HepG2 (cell line): ENCODE data around the gene ZDHHC16.

ENCODE experiments used
- ATF1 ChIP-seq: IDR thresholded peaks from 2 replicates; pipeline ENCODE4 v1.6.1; 2016; ENCODE audit warnings: mild to moderate bottlenecking, control low read depth
- DNMT1 ChIP-seq: sonication (generic); formaldehyde crosslinking; IDR thresholded peaks from 2 replicates; pipeline ENCODE4 v1.5.1; 2020; ENCODE audit warnings: mild to moderate bottlenecking, missing genetic modification reagents
- JUN ChIP-seq: sonication (generic); formaldehyde crosslinking; IDR thresholded peaks from 2 replicates; pipeline ENCODE4 v1.4.0; 2020; ENCODE audit warnings: mild to moderate bottlenecking, missing genetic modification reagents
- KLF11 ChIP-seq: IDR thresholded peaks from 2 replicates; pipeline ENCODE4 v1.6.1; 2016; ENCODE audit warnings: missing compliant biosample characterization
- MED13 ChIP-seq: sonication (generic); formaldehyde crosslinking; IDR thresholded peaks from 2 replicates; pipeline ENCODE4 v1.5.0; 2020; ENCODE audit warnings: missing genetic modification reagents
- NFIC ChIP-seq: IDR thresholded peaks from 2 replicates; pipeline ENCODE4 v1.6.1; 2012; ENCODE audit warnings: mild to moderate bottlenecking, low read length, inconsistent platforms
- POLR2A ChIP-seq, 2 experiments: IDR thresholded peaks; 2 replicates each; pipeline ENCODE4 v1.6.1; 2011; ENCODE audit warnings: low read depth in 2 of 2, low read length in 2 of 2, mild to moderate bottlenecking in 1 of 2, moderate library complexity in 1 of 2; ENCODE audit not compliant: insufficient read depth in 1 of 2
- RBM39 ChIP-seq: fragments of 200-400 bp; formaldehyde crosslinking; IDR thresholded peaks from one replicate; pipeline ENCODE4 v1.6.1; 2018; ENCODE audit warnings: antibody characterized with exemption, mild to moderate bottlenecking, low read depth, low read length; ENCODE audit not compliant: poor library complexity, severe bottlenecking
- ZMYM4 ChIP-seq: sonication (generic); formaldehyde crosslinking; IDR thresholded peaks from 2 replicates; pipeline ENCODE4 v1.8.1; 2023; ENCODE audit warnings: mild to moderate bottlenecking, missing genetic modification reagents
- ZNF768 ChIP-seq: sonication (generic); formaldehyde crosslinking; IDR thresholded peaks from 2 replicates; pipeline ENCODE4 v1.4.0; 2020; ENCODE audit warnings: missing genetic modification reagents
- TF ChIP-seq, protein P1 (sequence below): sonication (generic); formaldehyde crosslinking; IDR thresholded peaks from 2 replicates; pipeline ENCODE4 v1.4.0; 2020; ENCODE audit warnings: missing genetic modification reagents
- TF ChIP-seq, protein P2 (sequence below): sonication (generic); formaldehyde crosslinking; conservative IDR thresholded peaks from 2 replicates; pipeline ENCODE4 v1.4.0; 2020; ENCODE audit warnings: missing genetic modification reagents

DNA sequence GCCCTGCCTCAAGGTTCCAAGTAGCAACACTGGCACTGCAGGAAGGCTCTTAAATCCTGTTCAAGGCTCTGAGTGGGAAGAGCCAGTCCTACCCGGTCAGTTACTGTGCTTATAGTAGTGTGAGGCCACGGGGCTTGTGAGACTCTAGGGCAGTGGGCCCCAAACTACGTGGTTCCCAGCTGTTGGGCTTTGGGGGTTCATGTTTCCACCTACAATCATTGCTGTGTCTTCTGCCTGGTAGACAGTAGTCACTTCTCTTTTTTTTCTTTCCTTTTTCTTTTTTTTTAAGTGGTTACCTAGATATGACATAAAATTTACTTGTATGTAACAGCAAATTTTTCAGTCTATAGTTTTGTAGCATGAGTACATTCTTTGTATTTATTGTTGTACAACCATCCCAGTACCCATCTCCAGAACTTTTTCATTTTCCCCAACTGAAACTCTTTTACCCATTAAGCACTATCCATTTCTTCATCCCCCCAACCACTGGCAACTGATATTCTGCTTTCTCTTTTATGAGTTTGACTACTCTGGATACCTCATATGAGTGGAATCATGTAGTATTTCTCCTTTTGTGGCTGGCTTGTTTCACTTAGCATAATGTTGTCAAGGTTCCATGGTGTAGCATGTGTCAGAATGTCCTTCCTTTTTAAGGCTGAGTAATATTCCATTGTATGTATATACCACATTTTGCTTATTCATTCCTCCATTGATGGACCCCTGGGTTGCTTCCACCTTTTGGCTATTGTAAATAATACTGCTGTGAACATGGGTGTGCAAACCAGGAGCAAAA, 60.4 kb downstream of the ZDHHC16 start:
- TF ChIP-seq NFIC (no peak), ATF1 (CRISPR knock-in tag) (no peak), RBM39 (no peak), JUN (no peak), POLR2A (IDR thresholded peaks at IDR 0.05; ENCODE audit: insufficient read depth in 1 of 2, low read depth in 2 of 2, low read length in 2 of 2) (no peak), DNMT1 (CRISPR knock-in tag) (no peak), ZNF768 (CRISPR knock-in tag) (no peak), MED13 (CRISPR knock-in tag) (no peak), KLF11 (CRISPR knock-in tag) (no peak), ZMYM4 (CRISPR knock-in tag) (no peak)
- TF ChIP-seq, protein P1, sequence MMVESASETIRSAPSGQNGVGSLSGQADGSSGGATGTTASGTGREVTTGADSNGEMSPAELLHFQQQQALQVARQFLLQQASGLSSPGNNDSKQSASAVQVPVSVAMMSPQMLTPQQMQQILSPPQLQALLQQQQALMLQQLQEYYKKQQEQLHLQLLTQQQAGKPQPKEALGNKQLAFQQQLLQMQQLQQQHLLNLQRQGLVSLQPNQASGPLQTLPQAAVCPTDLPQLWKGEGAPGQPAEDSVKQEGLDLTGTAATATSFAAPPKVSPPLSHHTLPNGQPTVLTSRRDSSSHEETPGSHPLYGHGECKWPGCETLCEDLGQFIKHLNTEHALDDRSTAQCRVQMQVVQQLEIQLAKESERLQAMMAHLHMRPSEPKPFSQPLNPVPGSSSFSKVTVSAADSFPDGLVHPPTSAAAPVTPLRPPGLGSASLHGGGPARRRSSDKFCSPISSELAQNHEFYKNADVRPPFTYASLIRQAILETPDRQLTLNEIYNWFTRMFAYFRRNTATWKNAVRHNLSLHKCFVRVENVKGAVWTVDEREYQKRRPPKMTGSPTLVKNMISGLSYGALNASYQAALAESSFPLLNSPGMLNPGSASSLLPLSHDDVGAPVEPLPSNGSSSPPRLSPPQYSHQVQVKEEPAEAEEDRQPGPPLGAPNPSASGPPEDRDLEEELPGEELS = no peak
- TF ChIP-seq, protein P2, sequence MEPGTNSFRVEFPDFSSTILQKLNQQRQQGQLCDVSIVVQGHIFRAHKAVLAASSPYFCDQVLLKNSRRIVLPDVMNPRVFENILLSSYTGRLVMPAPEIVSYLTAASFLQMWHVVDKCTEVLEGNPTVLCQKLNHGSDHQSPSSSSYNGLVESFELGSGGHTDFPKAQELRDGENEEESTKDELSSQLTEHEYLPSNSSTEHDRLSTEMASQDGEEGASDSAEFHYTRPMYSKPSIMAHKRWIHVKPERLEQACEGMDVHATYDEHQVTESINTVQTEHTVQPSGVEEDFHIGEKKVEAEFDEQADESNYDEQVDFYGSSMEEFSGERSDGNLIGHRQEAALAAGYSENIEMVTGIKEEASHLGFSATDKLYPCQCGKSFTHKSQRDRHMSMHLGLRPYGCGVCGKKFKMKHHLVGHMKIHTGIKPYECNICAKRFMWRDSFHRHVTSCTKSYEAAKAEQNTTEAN (CRISPR knock-in tag) = no peak
